Measurements from ENCODE around the gene EDEM1.
"Not testable (repeated sequence)": the region's sequence is repeated elsewhere in the genome, so short reads cannot be mapped to it uniquely, and the experiment has no call there.

The EDEM1 gene

GRCh38 chr3:5238545-5238944 lies 51.0 kb downstream of the EDEM1 start:
- DNase-seq, result no peak

- no peak for DNase-seq
Observed at GRCh38 chr3:5239602-5240001, 52.1 kb downstream of the EDEM1 start.

GRCh38 chr3:5240740-5241139 lies 53.2 kb downstream of the EDEM1 start:
- DNase-seq, result no peak

- DNase-seq, result not testable (repeated sequence)
Observed at GRCh38 chr3:5242785-5243184, 55.3 kb downstream of the EDEM1 start.

GRCh38 chr3:5245927-5246326 lies 58.4 kb downstream of the EDEM1 start:
- no peak for DNase-seq

- no peak for DNase-seq
Observed at GRCh38 chr3:5248822-5249221, 61.3 kb downstream of the EDEM1 start.

- no peak for DNase-seq
Observed at GRCh38 chr3:5250467-5251195, 63.1 kb downstream of the EDEM1 start.

- no peak for DNase-seq
Observed at GRCh38 chr3:5251196-5251583, 63.7 kb downstream of the EDEM1 start.

GRCh38 chr3:5252131-5252530 lies 64.6 kb downstream of the EDEM1 start:
- no peak for DNase-seq

GRCh38 chr3:5254281-5255048 lies 67.0 kb downstream of the EDEM1 start:
- no peak for DNase-seq

GRCh38 chr3:5255404-5256344 lies 68.2 kb downstream of the EDEM1 start:
- no peak for DNase-seq

- DNase-seq, result no peak
Observed at GRCh38 chr3:5258526-5258925, 71.0 kb downstream of the EDEM1 start.

GRCh38 chr3:5260992-5261501 lies 73.5 kb downstream of the EDEM1 start:
- no peak for DNase-seq

- no peak for DNase-seq
Observed at GRCh38 chr3:5262507-5262906, 75.0 kb downstream of the EDEM1 start.

GRCh38 chr3:5264093-5264600 lies 76.6 kb downstream of the EDEM1 start:
- no peak for DNase-seq

GRCh38 chr3:5264896-5265770 lies 77.6 kb downstream of the EDEM1 start:
- no peak for DNase-seq

- DNase-seq, result no peak
Observed at GRCh38 chr3:5267252-5267651, 79.7 kb downstream of the EDEM1 start.

- DNase-seq, result no peak
Observed at GRCh38 chr3:5267889-5268288, 80.4 kb downstream of the EDEM1 start.

Data from SHP77 treated with DMSO at 0.1 percent for 48 hours (cell line).